Tibial nerve (tissue), 4 donors: ENCODE results near the gene KIF1C.

Experiments
- EP300 ChIP-seq, 2 donors: sonication (generic); formaldehyde crosslinking; IDR thresholded peaks; one replicate each; pipeline ENCODE4 v1.6.1; 2017; ENCODE audit warnings: antibody characterized with exemption in 2 of 2, mild to moderate bottlenecking in 1 of 2
- POLR2A ChIP-seq, 2 donors: fragments of 450-650 bp; IDR thresholded peaks; one replicate each; pipeline ENCODE4 v1.6.1; 2017; ENCODE audit warnings: antibody characterized with exemption in 2 of 2, mild to moderate bottlenecking in 2 of 2, moderate library complexity in 2 of 2
- TF ChIP-seq, protein P1 (sequence below), 5 experiments: fragments of 200-600 bp in 3 of 5; fragments of 450-650 bp in 2 of 5; sonication (generic) in 3 of 5; IDR thresholded peaks; one replicate each; pipeline ENCODE4 v1.5.1; 2016 to 2019; ENCODE audit warnings: antibody characterized with exemption in 5 of 5, mild to moderate bottlenecking in 3 of 5, moderate library complexity in 2 of 5

DNA sequence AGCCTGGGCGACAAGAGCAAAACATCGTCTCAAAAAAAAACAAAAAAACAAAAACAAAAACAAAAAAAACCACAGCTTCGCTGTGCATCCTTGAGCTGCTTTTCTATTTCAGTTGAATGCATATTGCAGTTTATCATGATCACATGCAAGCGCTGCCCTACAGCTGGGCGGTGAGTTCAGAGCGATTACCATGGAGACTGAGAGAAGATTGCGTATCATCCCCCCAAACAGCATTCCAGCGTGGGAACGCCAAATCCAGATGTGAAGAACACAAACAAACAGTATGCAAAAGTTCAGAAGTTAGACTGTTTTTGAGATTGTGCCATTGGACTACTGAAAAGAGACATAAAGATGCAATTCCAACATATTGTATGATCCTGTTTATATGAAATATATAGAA, 52.5 kb downstream of the KIF1C start:
- TF ChIP-seq, protein P1, sequence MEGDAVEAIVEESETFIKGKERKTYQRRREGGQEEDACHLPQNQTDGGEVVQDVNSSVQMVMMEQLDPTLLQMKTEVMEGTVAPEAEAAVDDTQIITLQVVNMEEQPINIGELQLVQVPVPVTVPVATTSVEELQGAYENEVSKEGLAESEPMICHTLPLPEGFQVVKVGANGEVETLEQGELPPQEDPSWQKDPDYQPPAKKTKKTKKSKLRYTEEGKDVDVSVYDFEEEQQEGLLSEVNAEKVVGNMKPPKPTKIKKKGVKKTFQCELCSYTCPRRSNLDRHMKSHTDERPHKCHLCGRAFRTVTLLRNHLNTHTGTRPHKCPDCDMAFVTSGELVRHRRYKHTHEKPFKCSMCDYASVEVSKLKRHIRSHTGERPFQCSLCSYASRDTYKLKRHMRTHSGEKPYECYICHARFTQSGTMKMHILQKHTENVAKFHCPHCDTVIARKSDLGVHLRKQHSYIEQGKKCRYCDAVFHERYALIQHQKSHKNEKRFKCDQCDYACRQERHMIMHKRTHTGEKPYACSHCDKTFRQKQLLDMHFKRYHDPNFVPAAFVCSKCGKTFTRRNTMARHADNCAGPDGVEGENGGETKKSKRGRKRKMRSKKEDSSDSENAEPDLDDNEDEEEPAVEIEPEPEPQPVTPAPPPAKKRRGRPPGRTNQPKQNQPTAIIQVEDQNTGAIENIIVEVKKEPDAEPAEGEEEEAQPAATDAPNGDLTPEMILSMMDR (IDR thresholded peaks at IDR 0.05), result no peak
- TF ChIP-seq POLR2A (IDR thresholded peaks at IDR 0.05) (no peak), EP300 (IDR thresholded peaks at IDR 0.05) (no peak)
